GM19193 (cell line): Measurements from ENCODE around the gene C9orf78.

Experiments
- POLR2A ChIP-seq: IDR thresholded peaks from 4 replicates; pipeline ENCODE4 v1.6.1; 2011; ENCODE audit not compliant: insufficient read depth, insufficient read length; ENCODE audit errors: extremely low read depth

The C9orf78 gene

GRCh38 chr9:129873563-129874190, 38.6 kb upstream of the C9orf78 start:
- no peak for TF ChIP-seq POLR2A

GRCh38 chr9:129871046-129871445, 36.0 kb upstream of the C9orf78 start:
- TF ChIP-seq POLR2A = no peak

GRCh38 chr9:129869585-129870501, 34.8 kb upstream of the C9orf78 start:
- no peak for TF ChIP-seq POLR2A

GRCh38 chr9:129868872-129869486, 33.9 kb upstream of the C9orf78 start:
- TF ChIP-seq POLR2A = no peak

GRCh38 chr9:129868023-129868871, 33.2 kb upstream of the C9orf78 start:
- no peak for TF ChIP-seq POLR2A

- TF ChIP-seq POLR2A = no peak
Measured at GRCh38 chr9:129867136-129868022, 32.3 kb upstream of the C9orf78 start.

- TF ChIP-seq POLR2A = no peak
Measured at GRCh38 chr9:129866394-129867135, 31.5 kb upstream of the C9orf78 start.

GRCh38 chr9:129865668-129866320, 30.7 kb upstream of the C9orf78 start:
- no peak for TF ChIP-seq POLR2A

GRCh38 chr9:129864991-129865647, 30.0 kb upstream of the C9orf78 start:
- no peak for TF ChIP-seq POLR2A

- no peak for TF ChIP-seq POLR2A
Measured at GRCh38 chr9:129863059-129863690, 28.1 kb upstream of the C9orf78 start.

- TF ChIP-seq POLR2A = no peak
Measured at GRCh38 chr9:129861447-129861827, 26.4 kb upstream of the C9orf78 start.
